ENCODE results near the gene ZNF664. TPM values are rescaled to one million over a fixed set of nuclear protein-coding genes. Genes with fewer than 3 reads are reported as not detected.

Gene ZNF664
- total RNA-seq, 8 experiments from 2014 or later = 81.1 to 151 (median 116) TPM

GRCh38 chr12:123991372-123991951 lies 18.4 kb downstream of the ZNF664 start:
- Histone ChIP-seq H3K4me1 (replicated peaks in 1 of 2) (peaks cover 28 to 30% of the 10 kb centered on the region in 2 donors), H3K27ac (no peak overlapping the region), H3K4me3 (no peak overlapping the region)
- WGBS, 10 experiments = 72 to 100% (median 100%) methylated on average over 1 to 2 of the region's 2 CpGs; no CpG with 5 or more reads in 2 of the 10 experiments
- in situ Hi-C loops (cut with MboI; ENCODE audit: low pct_unique_long_range_greater_than_20kb in 2 of 9, low sequenced_read_pairs in 9 of 9, unreplicated experiment in 9 of 9) = no loop called here
- peak in 3 of 8 experiments; percentile 79 to 85 (median 79) for ATAC-seq (replicated peaks in 6 of 8)

- WGBS, 10 experiments = 62 to 100% (median 93%) methylated on average over 1 to 6 of the region's 8 CpGs; no CpG with 5 or more reads in 4 of the 10 experiments
- Histone ChIP-seq H3K4me1 (replicated peaks in 1 of 2) (peaks cover 35 to 36% of the 10 kb centered on the region in 2 donors), H3K27ac (no peak overlapping the region), H3K4me3 (no peak overlapping the region)
- ATAC-seq (replicated peaks in 6 of 8) = no peak
- in situ Hi-C loops (cut with MboI; ENCODE audit: low pct_unique_long_range_greater_than_20kb in 2 of 9, low sequenced_read_pairs in 9 of 9, unreplicated experiment in 9 of 9) = no loop called here
Observed at GRCh38 chr12:123992118-123992825, 19.3 kb downstream of the ZNF664 start.

GRCh38 chr12:123995023-123995748 lies 22.2 kb downstream of the ZNF664 start:
- Histone ChIP-seq H3K4me1 (replicated peaks in 1 of 2) (peaks cover 39 to 48% of the 10 kb centered on the region in 2 donors), H3K4me3 (no peak overlapping the region), H3K27ac (peak overlapping the region in 1 of 2 donors; percentile 51)
- in situ Hi-C loops (cut with MboI; ENCODE audit: low pct_unique_long_range_greater_than_20kb in 2 of 9, low sequenced_read_pairs in 9 of 9, unreplicated experiment in 9 of 9) = no loop called here
- ATAC-seq (replicated peaks in 6 of 8) = peak in 4 of 8 experiments; percentile 12 to 86 (median 51)
- 0 to 100% (median 79%) methylated on average over 1 to 5 of the region's 7 CpGs; no CpG with 5 or more reads in 2 of the 10 experiments for WGBS, 10 experiments

- 13 to 100% (median 73%) methylated on average over 1 to 5 of the region's 6 CpGs; no CpG with 5 or more reads in 1 of the 10 experiments for WGBS, 10 experiments
Observed at GRCh38 chr12:123996581-123996980, 23.6 kb downstream of the ZNF664 start.

GRCh38 chr12:123997033-123997822 lies 24.2 kb downstream of the ZNF664 start:
- in situ Hi-C loops (cut with MboI; ENCODE audit: low pct_unique_long_range_greater_than_20kb in 2 of 9, low sequenced_read_pairs in 9 of 9, unreplicated experiment in 9 of 9) = no loop called here
- Histone ChIP-seq H3K4me1 (replicated peaks in 1 of 2) (peaks cover 30 to 38% of the 10 kb centered on the region in 2 donors), H3K27ac (peak overlapping the region in 1 of 2 donors; percentile 38), H3K4me3 (no peak overlapping the region)
- ATAC-seq (replicated peaks in 6 of 8) = peak in 4 of 8 experiments; percentile 24 to 68 (median 58)
- 51 to 100% (median 77%) methylated on average over 1 to 6 of the region's 6 CpGs; no CpG with 5 or more reads in 2 of the 10 experiments for WGBS, 10 experiments

More at GRCh38 chr12:123996581-123996980, 23.6 kb downstream of the ZNF664 start:
- Histone ChIP-seq H3K27ac (peak overlapping the region in 1 of 2 donors; percentile 38), H3K4me3 (no peak overlapping the region), H3K4me1 (replicated peaks in 1 of 2) (peaks cover 30 to 39% of the 10 kb centered on the region in 2 donors)
- in situ Hi-C loops (cut with MboI; ENCODE audit: low pct_unique_long_range_greater_than_20kb in 2 of 9, low sequenced_read_pairs in 9 of 9, unreplicated experiment in 9 of 9) = no loop called here
- peak in 5 of 8 experiments; percentile 73 to 89 (median 85) for ATAC-seq (replicated peaks in 6 of 8)

GRCh38 chr12:123997908-123998307 lies 24.9 kb downstream of the ZNF664 start:
- 40 to 100% (median 91%) methylated on average over 1 to 4 of the region's 5 CpGs; no CpG with 5 or more reads in 1 of the 10 experiments for WGBS, 10 experiments
- no peak overlapping the region for H3K4me3 ChIP-seq
- in situ Hi-C loops (cut with MboI; ENCODE audit: low pct_unique_long_range_greater_than_20kb in 2 of 9, low sequenced_read_pairs in 9 of 9, unreplicated experiment in 9 of 9) = no loop called here
- peak overlapping the region in 1 of 2 donors; percentile 38 for H3K27ac ChIP-seq
- H3K4me1 ChIP-seq (replicated peaks in 1 of 2) = peaks cover 30 to 38% of the 10 kb centered on the region in 2 donors
- ATAC-seq (replicated peaks in 6 of 8) = no peak

GRCh38 chr12:123998344-123998990 lies 25.5 kb downstream of the ZNF664 start:
- in situ Hi-C loops (cut with MboI; ENCODE audit: low pct_unique_long_range_greater_than_20kb in 2 of 9, low sequenced_read_pairs in 9 of 9, unreplicated experiment in 9 of 9) = no loop called here
- Histone ChIP-seq H3K4me3 (no peak overlapping the region), H3K27ac (no peak overlapping the region), H3K4me1 (replicated peaks in 1 of 2) (peaks cover 30 to 38% of the 10 kb centered on the region in 2 donors)
- 22 to 100% (median 100%) methylated on average over 1 to 2 of the region's 2 CpGs; no CpG with 5 or more reads in 5 of the 10 experiments for WGBS, 10 experiments
- no peak for ATAC-seq (replicated peaks in 6 of 8)

- WGBS, 10 experiments = 52 to 100% (median 91%) methylated on average over 1 to 2 of the region's 2 CpGs; no CpG with 5 or more reads in 4 of the 10 experiments
- in situ Hi-C loops (cut with MboI; ENCODE audit: low pct_unique_long_range_greater_than_20kb in 2 of 9, low sequenced_read_pairs in 9 of 9, unreplicated experiment in 9 of 9) = no loop called here
- no peak for ATAC-seq (replicated peaks in 6 of 8)
- Histone ChIP-seq H3K4me3 (no peak overlapping the region), H3K4me1 (replicated peaks in 1 of 2) (peaks cover 30 to 38% of the 10 kb centered on the region in 2 donors), H3K27ac (no peak overlapping the region)
Observed at GRCh38 chr12:123998991-123999359, 26.0 kb downstream of the ZNF664 start.

GRCh38 chr12:124000111-124000510 lies 27.1 kb downstream of the ZNF664 start:
- Histone ChIP-seq H3K27ac (no peak overlapping the region), H3K4me1 (replicated peaks in 1 of 2) (peaks cover 30 to 33% of the 10 kb centered on the region in 2 donors), H3K4me3 (no peak overlapping the region)
- in situ Hi-C loops (cut with MboI; ENCODE audit: low pct_unique_long_range_greater_than_20kb in 2 of 9, low sequenced_read_pairs in 9 of 9, unreplicated experiment in 9 of 9) = no loop called here
- no peak for ATAC-seq (replicated peaks in 6 of 8)
- WGBS, 10 experiments = 82 to 100% (median 94%) methylated on average over 1 to 5 of the region's 5 CpGs; no CpG with 5 or more reads in 2 of the 10 experiments

GRCh38 chr12:124001343-124001742 lies 28.3 kb downstream of the ZNF664 start:
- in situ Hi-C loops (cut with MboI; ENCODE audit: low pct_unique_long_range_greater_than_20kb in 2 of 9, low sequenced_read_pairs in 9 of 9, unreplicated experiment in 9 of 9) = no loop called here
- no peak for ATAC-seq (replicated peaks in 6 of 8)
- WGBS, 10 experiments = 84 to 100% (median 97%) methylated on average over 1 to 7 of the region's 7 CpGs; no CpG with 5 or more reads in 4 of the 10 experiments
- Histone ChIP-seq H3K27ac (no peak overlapping the region), H3K4me3 (no peak overlapping the region), H3K4me1 (replicated peaks in 1 of 2) (peaks cover 22 to 23% of the 10 kb centered on the region in 2 donors)

GRCh38 chr12:124002021-124002644 lies 29.1 kb downstream of the ZNF664 start:
- Histone ChIP-seq H3K27ac (no peak overlapping the region), H3K4me3 (no peak overlapping the region), H3K4me1 (replicated peaks in 1 of 2) (peaks cover 20 to 23% of the 10 kb centered on the region in 2 donors)
- in situ Hi-C loops (cut with MboI; ENCODE audit: low pct_unique_long_range_greater_than_20kb in 2 of 9, low sequenced_read_pairs in 9 of 9, unreplicated experiment in 9 of 9) = no loop called here
- WGBS, 10 experiments = 0 to 100% (median 89%) methylated on average over 1 to 6 of the region's 6 CpGs
- peak in 3 of 8 experiments; percentile 27 to 96 (median 85) for ATAC-seq (replicated peaks in 6 of 8)

All from motor neuron (in vitro differentiated cells).